Heart left ventricle (tissue), 16 donors: ENCODE data around the gene FIG4. TPM values are rescaled to one million over a fixed set of nuclear protein-coding genes. Genes with fewer than 3 reads are reported as not detected.

Experiments
- ATAC-seq, 4 donors: fragments of 200-7000 bp; cut with Tn5 transposase; one replicate each; pipeline ENCODE4 v1.9.1; 2020 to 2022; ENCODE audit warnings: moderate library complexity in 4 of 4, mild to moderate bottlenecking in 3 of 4, moderate number of reproducible peaks in 1 of 4
- DNase-seq, 5 donors: peaks; one replicate each; pipeline ENCODE4 v3.0.0-alpha.2; 2020
- H3K27ac ChIP-seq, 12 donors: fragments of 200-600 bp; sonication (generic) in 4 of 12; one replicate each; pipeline versions ENCODE4 v1.5.0 to v1.8.0; 2016 to 2022; ENCODE audit warnings: mild to moderate bottlenecking in 2 of 12
- H3K27me3 ChIP-seq, 9 donors: fragments of 200-600 bp; sonication (generic) in 2 of 9; one replicate each; pipeline versions ENCODE4 v1.5.1 to v1.8.0; 2016 to 2022; ENCODE audit warnings: mild to moderate bottlenecking in 3 of 9
- H3K36me3 ChIP-seq, 9 donors: fragments of 200-600 bp; sonication (generic) in 2 of 9; one replicate each; pipeline versions ENCODE4 v1.5.0 to v1.8.0; 2018 to 2022; ENCODE audit warnings: mild to moderate bottlenecking in 2 of 9
- H3K4me1 ChIP-seq, 12 donors: fragments of 200-600 bp; sonication (generic) in 4 of 12; one replicate each; pipeline versions ENCODE4 v1.5.0 to v1.8.0; 2016 to 2022; ENCODE audit warnings: mild to moderate bottlenecking in 3 of 12
- H3K4me3 ChIP-seq, 12 donors: fragments of 200-600 bp; sonication (generic) in 4 of 12; one replicate each; pipeline versions ENCODE4 v1.5.0 to v1.8.0; 2017 to 2022; ENCODE audit warnings: mild to moderate bottlenecking in 9 of 12, moderate library complexity in 4 of 12
- H3K9me3 ChIP-seq, 12 donors: fragments of 200-600 bp; sonication (generic) in 4 of 12; one replicate each; pipeline versions ENCODE4 v1.5.0 to v1.8.0; 2016 to 2022; ENCODE audit warnings: mild to moderate bottlenecking in 1 of 12
- POLR2A ChIP-seq, 2 donors: fragments of 450-650 bp; IDR thresholded peaks; one replicate each; pipeline ENCODE4 v1.6.1; 2017; ENCODE audit warnings: antibody characterized with exemption in 2 of 2, mild to moderate bottlenecking in 2 of 2, moderate library complexity in 2 of 2
- WGBS, 4 donors: extraction: QIAGEN DNeasy Blood & Tissue Kit in 2 of 4; methylation state at CpG; one replicate each; pipeline versions ENCODE4 v1.1.5 to v1.1.7; 2013 to 2018; 5-methylcytosine and 5-hydroxymethylcytosine counted together
- intact Hi-C, 10 donors: fragments of 100-400 bp; cut with DNase I; formaldehyde crosslinking; loops; one replicate each; pipeline versions ENCODE4 v1.11.1 to v1.14.2; 2022
- polyA plus RNA-seq, 2 donors: library from polyadenylated mRNA; stranded (reverse); fragments of 200-250 nt; gene quantifications; one replicate each; pipeline ENCODE4 v1.2.3, GENCODE V29; 2013
- total RNA-seq, 9 donors: library from RNA; depleted of rRNA in 2 of 9; stranded (reverse); fragments of >200 nt in 2 of 9; fragmentation: NEBNext Ultra II Directional in 3 of 9; extraction: Animal tissue kit (Norgen Biotek cat#: 25700) in 3 of 9; gene quantifications; one replicate each; pipeline versions ENCODE4 v1.1.0 to v1.2.4, GENCODE V29; 2016 to 2023
- TF ChIP-seq, protein P1 (sequence below), 12 donors: fragments of 200-600 bp; sonication (generic) in 4 of 12; IDR thresholded peaks; one replicate each; pipeline versions ENCODE4 v1.5.0 to v1.8.0; 2018 to 2022; ENCODE audit warnings: antibody characterized with exemption in 12 of 12, mild to moderate bottlenecking in 5 of 12
- donor health status: ischemic (EF 13 %, LVEDD 7.1; RV severe dilation, severe dysfunction).
- donor health status: healthy with polysubstance abuse.
- donor health status: DM: no; HTN: yes; CAD: no.
- donor health status: DM: no; HTN: no; CAD: no.
- donor health status: ischemic (EF 25% LVEDD 6.9; RV normal size, moderate dysfunction).
- donor health status: ischemic (EF 25% LVEDD 5.7; RV mildly dilated, moderate dysfunction).
- donor health status: healthy.
- donor health status: DM: yes; HTN: yes; CAD: no.
- donor health status: ischemic (EF 35%, LVEDD 5.7; RV mildly dilated, moderate dysfunction).
- donor health status: nonischemic (EF 11% LVEDD 7.7; RV severe dilation, severe dysfunction).
- donor health status: DM: yes; HTN: yes; CAD: no.
- donor health status: PGD.
- donor health status: ischemic (EF 29% LVEDD 5.4; RV normal size, mild dysfunction).
- donor health status: nonischemic (EF 23%, LVEDD 6.1; RV moderate dilation, normal function).

The FIG4 gene
- total and polyA plus RNA-seq, 11 donors = 4.8 to 17.2 (median 10.2) TPM

DNA sequence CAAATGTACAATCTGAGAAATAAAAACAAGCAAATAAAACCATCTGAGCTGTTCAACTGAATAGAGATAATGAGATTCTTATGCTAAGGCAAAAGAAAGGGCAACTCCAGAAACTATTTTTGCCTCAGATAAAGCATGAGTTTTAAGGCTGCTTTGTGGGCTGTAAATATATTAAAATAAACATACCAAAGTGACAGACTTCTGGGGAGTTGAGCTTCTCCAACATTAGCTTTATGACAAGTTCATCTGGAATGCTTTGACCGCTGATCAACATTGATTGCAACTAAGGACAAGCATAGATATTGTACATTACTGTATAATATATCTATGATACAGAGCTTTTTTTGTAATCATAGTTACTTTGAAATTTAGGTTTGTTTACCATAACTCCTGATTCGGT lies 19.4 kb upstream of the FIG4 start:
- no peaks in the 10 kb centered on the region for H3K4me1 ChIP-seq
- WGBS, 4 donors = 85 to 89% (median 87%) methylated on average over 2 of the region's 2 CpGs
- no peaks in the 10 kb centered on the region for H3K27me3 ChIP-seq
- no peak overlapping the region for H3K27ac ChIP-seq
- H3K9me3 ChIP-seq = peaks cover 0 to 2% (median 0%) of the 10 kb centered on the region in 12 donors
- no peak for TF ChIP-seq POLR2A (IDR thresholded peaks at IDR 0.05)
- TF ChIP-seq, protein P1, sequence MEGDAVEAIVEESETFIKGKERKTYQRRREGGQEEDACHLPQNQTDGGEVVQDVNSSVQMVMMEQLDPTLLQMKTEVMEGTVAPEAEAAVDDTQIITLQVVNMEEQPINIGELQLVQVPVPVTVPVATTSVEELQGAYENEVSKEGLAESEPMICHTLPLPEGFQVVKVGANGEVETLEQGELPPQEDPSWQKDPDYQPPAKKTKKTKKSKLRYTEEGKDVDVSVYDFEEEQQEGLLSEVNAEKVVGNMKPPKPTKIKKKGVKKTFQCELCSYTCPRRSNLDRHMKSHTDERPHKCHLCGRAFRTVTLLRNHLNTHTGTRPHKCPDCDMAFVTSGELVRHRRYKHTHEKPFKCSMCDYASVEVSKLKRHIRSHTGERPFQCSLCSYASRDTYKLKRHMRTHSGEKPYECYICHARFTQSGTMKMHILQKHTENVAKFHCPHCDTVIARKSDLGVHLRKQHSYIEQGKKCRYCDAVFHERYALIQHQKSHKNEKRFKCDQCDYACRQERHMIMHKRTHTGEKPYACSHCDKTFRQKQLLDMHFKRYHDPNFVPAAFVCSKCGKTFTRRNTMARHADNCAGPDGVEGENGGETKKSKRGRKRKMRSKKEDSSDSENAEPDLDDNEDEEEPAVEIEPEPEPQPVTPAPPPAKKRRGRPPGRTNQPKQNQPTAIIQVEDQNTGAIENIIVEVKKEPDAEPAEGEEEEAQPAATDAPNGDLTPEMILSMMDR (IDR thresholded peaks at IDR 0.05) = no peak
- DNase-seq (no peak), ATAC-seq (no peak)
- H3K4me3 ChIP-seq = no peak overlapping the region
- peaks cover 0 to 14% (median 0%) of the 10 kb centered on the region in 9 donors for H3K36me3 ChIP-seq
- intact Hi-C loops = no loop called here

DNA sequence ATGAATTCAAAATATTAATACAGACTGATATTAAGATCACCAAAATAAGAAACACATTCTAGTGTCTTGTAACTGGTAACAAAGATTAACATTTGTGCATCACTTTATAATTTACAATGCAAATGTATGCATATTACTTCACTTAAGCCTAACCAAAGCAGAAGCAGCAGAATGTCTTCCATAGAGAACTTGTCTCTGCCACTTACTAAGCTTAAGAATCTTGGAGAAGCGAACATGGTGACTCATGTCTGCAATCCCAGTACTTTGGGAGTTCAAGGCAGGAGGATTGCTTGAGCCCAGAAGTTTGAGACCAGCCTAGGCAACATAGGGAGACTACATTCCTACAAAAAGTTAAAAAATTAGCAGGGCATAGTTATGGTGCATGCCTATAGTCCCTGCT lies 18.9 kb upstream of the FIG4 start:
- DNase-seq (no peak), ATAC-seq (no peak)
- Histone ChIP-seq H3K4me1 (no peaks in the 10 kb centered on the region), H3K27me3 (no peaks in the 10 kb centered on the region), H3K4me3 (no peak overlapping the region), H3K27ac (no peak overlapping the region), H3K36me3 (peaks cover 0 to 14% (median 0%) of the 10 kb centered on the region in 9 donors), H3K9me3 (peaks cover 0 to 5% (median 0%) of the 10 kb centered on the region in 12 donors)
- TF ChIP-seq POLR2A (IDR thresholded peaks at IDR 0.05) = no peak
- TF ChIP-seq, protein P1 (IDR thresholded peaks at IDR 0.05) = no peak
- 95 to 100% (median 96%) methylated on average over 1 of the region's 1 CpG for WGBS, 4 donors
- intact Hi-C loops = no loop called here

DNA sequence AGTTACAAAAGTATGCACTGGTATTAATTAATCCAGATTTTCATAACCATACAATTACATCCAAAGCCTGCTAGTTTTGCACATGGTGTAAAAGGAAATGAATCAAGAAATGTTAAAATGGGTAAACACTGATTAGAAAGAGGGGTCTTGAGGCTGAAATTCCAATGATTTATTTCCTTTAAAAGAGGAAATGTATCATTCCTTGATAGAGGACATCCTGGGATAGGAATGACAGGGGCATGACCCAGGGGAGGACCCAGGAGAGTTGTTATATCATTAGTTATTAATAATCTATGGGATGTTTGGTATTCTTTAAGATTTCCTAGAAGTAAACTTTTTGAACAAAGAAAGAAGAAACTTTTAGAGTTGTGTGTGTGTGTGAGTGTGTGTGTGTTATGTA lies 18.3 kb upstream of the FIG4 start:
- intact Hi-C loops = no loop called here
- H3K36me3 ChIP-seq = peaks cover 0 to 14% (median 0%) of the 10 kb centered on the region in 9 donors
- TF ChIP-seq, protein P1 (IDR thresholded peaks at IDR 0.05) = no peak
- TF ChIP-seq POLR2A (IDR thresholded peaks at IDR 0.05) = no peak
- H3K4me1 ChIP-seq = no peaks in the 10 kb centered on the region
- H3K4me3 ChIP-seq = no peak overlapping the region
- DNase-seq (no peak), ATAC-seq (no peak)
- peaks cover 0 to 5% (median 0%) of the 10 kb centered on the region in 12 donors for H3K9me3 ChIP-seq
- H3K27me3 ChIP-seq = no peaks in the 10 kb centered on the region
- no peak overlapping the region for H3K27ac ChIP-seq

DNA sequence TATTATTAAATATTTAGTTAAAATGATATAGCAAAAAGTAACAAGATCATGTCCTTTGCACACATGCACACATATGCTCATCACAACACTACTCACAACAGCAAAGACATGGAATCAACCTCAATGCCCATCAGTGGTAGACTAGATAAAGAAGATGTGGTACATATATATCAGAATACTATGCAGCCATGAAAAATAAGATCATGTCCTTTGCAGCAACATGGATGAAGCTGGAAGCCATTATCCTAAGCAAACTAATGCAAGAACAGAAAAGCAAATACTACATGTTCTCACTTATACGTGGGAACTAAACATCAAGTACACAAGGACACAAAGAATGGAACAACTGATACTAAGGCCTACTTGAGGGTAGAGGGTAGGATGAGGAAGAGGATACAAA lies 14.4 kb upstream of the FIG4 start:
- H3K27me3 ChIP-seq = no peaks in the 10 kb centered on the region
- no peak for ATAC-seq
- no peak for DNase-seq
- H3K36me3 ChIP-seq = peaks cover 0 to 7% (median 0%) of the 10 kb centered on the region in 9 donors
- peaks cover 0 to 5% (median 0%) of the 10 kb centered on the region in 12 donors for H3K9me3 ChIP-seq
- no peak for TF ChIP-seq POLR2A (IDR thresholded peaks at IDR 0.05)
- TF ChIP-seq, protein P1 (IDR thresholded peaks at IDR 0.05) = no peak
- WGBS, 4 donors = 98 to 100% (median 100%) methylated on average over 1 of the region's 1 CpG
- intact Hi-C loops = no loop called here
- no peak overlapping the region for H3K4me3 ChIP-seq
- no peak overlapping the region for H3K27ac ChIP-seq
- no peaks in the 10 kb centered on the region for H3K4me1 ChIP-seq
